Heart left ventricle (tissue), 16 donors: ENCODE measurements around the gene FGF9. TPM values are rescaled to one million over a fixed set of nuclear protein-coding genes. Genes with fewer than 3 reads are reported as not detected.

Experiments used
- ATAC-seq, 4 donors: fragments of 200-7000 bp; cut with Tn5 transposase; one replicate each; pipeline ENCODE4 v1.9.1; 2020 to 2022; ENCODE audit warnings: moderate library complexity in 4 of 4, mild to moderate bottlenecking in 3 of 4, moderate number of reproducible peaks in 1 of 4
- DNase-seq, 5 donors: peaks; one replicate each; pipeline ENCODE4 v3.0.0-alpha.2; 2020
- H3K27ac ChIP-seq, 12 donors: fragments of 200-600 bp; sonication (generic) in 4 of 12; one replicate each; pipeline versions ENCODE4 v1.5.0 to v1.8.0; 2016 to 2022; ENCODE audit warnings: mild to moderate bottlenecking in 2 of 12
- H3K27me3 ChIP-seq, 9 donors: fragments of 200-600 bp; sonication (generic) in 2 of 9; one replicate each; pipeline versions ENCODE4 v1.5.1 to v1.8.0; 2016 to 2022; ENCODE audit warnings: mild to moderate bottlenecking in 3 of 9
- H3K36me3 ChIP-seq, 9 donors: fragments of 200-600 bp; sonication (generic) in 2 of 9; one replicate each; pipeline versions ENCODE4 v1.5.0 to v1.8.0; 2018 to 2022; ENCODE audit warnings: mild to moderate bottlenecking in 2 of 9
- H3K4me1 ChIP-seq, 12 donors: fragments of 200-600 bp; sonication (generic) in 4 of 12; one replicate each; pipeline versions ENCODE4 v1.5.0 to v1.8.0; 2016 to 2022; ENCODE audit warnings: mild to moderate bottlenecking in 3 of 12
- H3K4me3 ChIP-seq, 12 donors: fragments of 200-600 bp; sonication (generic) in 4 of 12; one replicate each; pipeline versions ENCODE4 v1.5.0 to v1.8.0; 2017 to 2022; ENCODE audit warnings: mild to moderate bottlenecking in 9 of 12, moderate library complexity in 4 of 12
- H3K9me3 ChIP-seq, 12 donors: fragments of 200-600 bp; sonication (generic) in 4 of 12; one replicate each; pipeline versions ENCODE4 v1.5.0 to v1.8.0; 2016 to 2022; ENCODE audit warnings: mild to moderate bottlenecking in 1 of 12
- POLR2A ChIP-seq, 2 donors: fragments of 450-650 bp; IDR thresholded peaks; one replicate each; pipeline ENCODE4 v1.6.1; 2017; ENCODE audit warnings: antibody characterized with exemption in 2 of 2, mild to moderate bottlenecking in 2 of 2, moderate library complexity in 2 of 2
- WGBS, 4 donors: extraction: QIAGEN DNeasy Blood & Tissue Kit in 2 of 4; methylation state at CpG; one replicate each; pipeline versions ENCODE4 v1.1.5 to v1.1.7; 2013 to 2018; 5-methylcytosine and 5-hydroxymethylcytosine counted together
- intact Hi-C, 10 donors: fragments of 100-400 bp; cut with DNase I; formaldehyde crosslinking; loops; one replicate each; pipeline versions ENCODE4 v1.11.1 to v1.14.2; 2022
- polyA plus RNA-seq, 2 donors: library from polyadenylated mRNA; stranded (reverse); fragments of 200-250 nt; gene quantifications; one replicate each; pipeline ENCODE4 v1.2.3, GENCODE V29; 2013
- total RNA-seq, 9 donors: library from RNA; depleted of rRNA in 2 of 9; stranded (reverse); fragments of >200 nt in 2 of 9; fragmentation: NEBNext Ultra II Directional in 3 of 9; extraction: Animal tissue kit (Norgen Biotek cat#: 25700) in 3 of 9; gene quantifications; one replicate each; pipeline versions ENCODE4 v1.1.0 to v1.2.4, GENCODE V29; 2016 to 2023
- TF ChIP-seq, protein P1 (sequence below), 12 donors: fragments of 200-600 bp; sonication (generic) in 4 of 12; IDR thresholded peaks; one replicate each; pipeline versions ENCODE4 v1.5.0 to v1.8.0; 2018 to 2022; ENCODE audit warnings: antibody characterized with exemption in 12 of 12, mild to moderate bottlenecking in 5 of 12
- donor health status: ischemic (EF 13 %, LVEDD 7.1; RV severe dilation, severe dysfunction).
- donor health status: healthy with polysubstance abuse.
- donor health status: DM: no; HTN: yes; CAD: no.
- donor health status: DM: no; HTN: no; CAD: no.
- donor health status: ischemic (EF 25% LVEDD 6.9; RV normal size, moderate dysfunction).
- donor health status: ischemic (EF 25% LVEDD 5.7; RV mildly dilated, moderate dysfunction).
- donor health status: healthy.
- donor health status: DM: yes; HTN: yes; CAD: no.
- donor health status: ischemic (EF 35%, LVEDD 5.7; RV mildly dilated, moderate dysfunction).
- donor health status: nonischemic (EF 11% LVEDD 7.7; RV severe dilation, severe dysfunction).
- donor health status: DM: yes; HTN: yes; CAD: no.
- donor health status: PGD.
- donor health status: ischemic (EF 29% LVEDD 5.4; RV normal size, mild dysfunction).
- donor health status: nonischemic (EF 23%, LVEDD 6.1; RV moderate dilation, normal function).

FGF9 gene
- total and polyA plus RNA-seq, 11 donors = 1.7 to 12.5 (median 7.6) TPM

DNA sequence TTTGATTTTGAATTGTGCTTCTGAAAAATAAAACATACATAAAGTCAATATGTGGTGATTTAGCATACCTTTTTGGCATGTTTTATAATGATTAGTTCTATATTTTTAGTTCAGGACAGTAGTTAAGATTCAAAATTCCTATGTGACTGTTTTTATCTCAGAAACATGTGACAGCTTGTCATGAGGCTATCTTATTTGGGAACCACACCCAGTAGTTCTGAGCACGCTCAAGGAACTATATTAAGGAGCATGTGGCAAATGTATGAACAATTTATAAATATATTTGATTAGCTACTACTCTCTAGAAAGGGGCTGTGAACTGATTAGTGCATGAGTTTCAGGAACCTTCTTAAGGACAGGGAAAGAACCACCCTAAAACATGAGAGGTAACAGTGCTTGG, 38.8 kb downstream of the FGF9 start:
- DNase-seq (no peak), ATAC-seq (no peak)
- Histone ChIP-seq H3K27ac (no peak overlapping the region), H3K9me3 (peaks cover 0 to 13% (median 0%) of the 10 kb centered on the region in 12 donors), H3K4me1 (peaks cover 0 to 6% (median 0%) of the 10 kb centered on the region in 12 donors), H3K36me3 (no peaks in the 10 kb centered on the region), H3K4me3 (no peak overlapping the region), H3K27me3 (no peaks in the 10 kb centered on the region)
- WGBS, 4 donors = 19 to 46% (median 30%) methylated on average over 1 of the region's 1 CpG
- intact Hi-C loops = no loop called here
- TF ChIP-seq, protein P1, sequence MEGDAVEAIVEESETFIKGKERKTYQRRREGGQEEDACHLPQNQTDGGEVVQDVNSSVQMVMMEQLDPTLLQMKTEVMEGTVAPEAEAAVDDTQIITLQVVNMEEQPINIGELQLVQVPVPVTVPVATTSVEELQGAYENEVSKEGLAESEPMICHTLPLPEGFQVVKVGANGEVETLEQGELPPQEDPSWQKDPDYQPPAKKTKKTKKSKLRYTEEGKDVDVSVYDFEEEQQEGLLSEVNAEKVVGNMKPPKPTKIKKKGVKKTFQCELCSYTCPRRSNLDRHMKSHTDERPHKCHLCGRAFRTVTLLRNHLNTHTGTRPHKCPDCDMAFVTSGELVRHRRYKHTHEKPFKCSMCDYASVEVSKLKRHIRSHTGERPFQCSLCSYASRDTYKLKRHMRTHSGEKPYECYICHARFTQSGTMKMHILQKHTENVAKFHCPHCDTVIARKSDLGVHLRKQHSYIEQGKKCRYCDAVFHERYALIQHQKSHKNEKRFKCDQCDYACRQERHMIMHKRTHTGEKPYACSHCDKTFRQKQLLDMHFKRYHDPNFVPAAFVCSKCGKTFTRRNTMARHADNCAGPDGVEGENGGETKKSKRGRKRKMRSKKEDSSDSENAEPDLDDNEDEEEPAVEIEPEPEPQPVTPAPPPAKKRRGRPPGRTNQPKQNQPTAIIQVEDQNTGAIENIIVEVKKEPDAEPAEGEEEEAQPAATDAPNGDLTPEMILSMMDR (IDR thresholded peaks at IDR 0.05) = no peak
- TF ChIP-seq POLR2A (IDR thresholded peaks at IDR 0.05) = no peak

DNA sequence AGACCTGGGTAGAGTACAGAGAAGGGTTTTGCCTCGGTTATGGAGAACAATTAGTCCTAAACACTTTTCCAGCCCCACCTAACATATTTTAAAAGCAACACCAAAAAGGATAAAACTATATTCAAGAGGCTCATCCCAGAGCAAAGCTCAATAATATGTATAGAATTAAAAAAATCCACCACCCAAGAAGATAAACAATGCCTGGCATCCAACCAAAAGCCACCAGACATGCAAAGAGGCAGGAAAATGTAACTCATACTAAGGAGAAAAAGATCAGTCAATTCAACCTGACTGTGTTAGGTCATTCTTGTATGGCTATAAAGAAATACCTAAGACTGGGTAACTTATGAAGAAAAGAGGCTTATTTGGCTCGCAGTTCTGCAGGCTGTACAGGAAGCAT, 39.3 kb downstream of the FGF9 start:
- intact Hi-C loops = no loop called here
- WGBS, 4 donors = 72 to 76% (median 75%) methylated on average over 2 of the region's 2 CpGs
- H3K9me3 ChIP-seq = peaks cover 0 to 13% (median 0%) of the 10 kb centered on the region in 12 donors
- peaks cover 0 to 6% (median 0%) of the 10 kb centered on the region in 12 donors for H3K4me1 ChIP-seq
- no peak for TF ChIP-seq POLR2A (IDR thresholded peaks at IDR 0.05)
- TF ChIP-seq, protein P1 (IDR thresholded peaks at IDR 0.05) = no peak
- DNase-seq (no peak), ATAC-seq (no peak)
- H3K27ac ChIP-seq = no peak overlapping the region
- H3K27me3 ChIP-seq = no peaks in the 10 kb centered on the region
- H3K4me3 ChIP-seq = no peak overlapping the region
- no peaks in the 10 kb centered on the region for H3K36me3 ChIP-seq

DNA sequence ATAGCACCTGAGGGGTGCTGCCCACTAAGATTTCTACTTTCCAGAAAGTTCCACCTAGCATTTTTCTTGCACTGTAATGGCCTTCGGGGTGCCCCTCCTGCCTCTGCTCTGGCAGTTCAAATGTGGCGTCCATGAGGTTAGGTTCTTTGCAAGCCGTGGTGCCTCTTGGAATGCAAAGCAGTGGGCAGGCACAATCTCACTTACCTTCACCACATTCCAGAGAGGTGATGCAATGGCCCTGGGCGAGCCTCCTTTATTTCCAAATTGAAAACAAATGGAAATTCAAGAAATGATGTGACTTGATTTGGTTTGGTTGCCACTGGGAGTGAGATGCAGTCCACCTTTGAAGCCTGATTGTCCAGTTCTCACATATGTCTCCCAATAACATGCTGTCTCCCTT, 46.9 kb downstream of the FGF9 start:
- Histone ChIP-seq H3K4me3 (no peak overlapping the region), H3K27me3 (peaks cover 0 to 2% (median 0%) of the 10 kb centered on the region in 9 donors), H3K4me1 (no peaks in the 10 kb centered on the region), H3K9me3 (no peaks in the 10 kb centered on the region), H3K27ac (no peak overlapping the region), H3K36me3 (no peaks in the 10 kb centered on the region)
- DNase-seq (no peak), ATAC-seq (no peak)
- 41 to 59% (median 49%) methylated on average over 4 of the region's 4 CpGs for WGBS, 4 donors
- TF ChIP-seq, protein P1 (IDR thresholded peaks at IDR 0.05) = no peak
- TF ChIP-seq POLR2A (IDR thresholded peaks at IDR 0.05) = no peak
- intact Hi-C loops = no loop called here

DNA sequence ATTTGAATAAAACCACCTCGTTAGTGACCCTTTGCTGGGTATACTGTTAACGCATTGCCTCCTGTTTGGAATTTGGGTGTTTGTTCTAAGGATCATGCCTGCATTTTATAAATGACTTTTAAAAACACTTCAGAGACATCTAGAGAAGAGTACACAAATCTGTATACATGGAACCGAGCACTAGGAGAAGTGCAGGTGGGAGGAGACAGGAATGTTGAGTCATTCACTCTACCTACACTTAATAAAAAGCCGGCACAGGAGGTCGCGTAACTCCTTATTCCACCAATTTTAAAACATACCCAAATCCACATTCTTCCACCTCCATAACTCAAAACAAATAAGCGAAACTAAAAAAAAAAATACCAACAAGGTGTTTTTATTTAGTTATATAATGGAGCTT, 48.6 kb downstream of the FGF9 start:
- ATAC-seq = no peak
- TF ChIP-seq, protein P1 (IDR thresholded peaks at IDR 0.05) = no peak
- no peak for TF ChIP-seq POLR2A (IDR thresholded peaks at IDR 0.05)

More for the DNA sequence above, 48.6 kb downstream of the FGF9 start:
- DNase-seq = no peak
- Histone ChIP-seq H3K4me1 (no peaks in the 10 kb centered on the region), H3K27me3 (peaks cover 0 to 2% (median 0%) of the 10 kb centered on the region in 9 donors), H3K4me3 (no peak overlapping the region), H3K27ac (no peak overlapping the region), H3K9me3 (no peaks in the 10 kb centered on the region), H3K36me3 (no peaks in the 10 kb centered on the region)
- WGBS, 4 donors = 78 to 86% (median 84%) methylated on average over 7 of the region's 7 CpGs
- intact Hi-C loops = no loop called here
